HG03280 (cell line): ENCODE data around the gene EHMT1.
"Not testable (repeated sequence)": the region's sequence is repeated elsewhere in the genome, so short reads cannot be mapped to it uniquely, and the experiment has no call there.

Experiments used
- ATAC-seq: cut with Tn5 transposase; IDR thresholded peaks from one replicate; pipeline ENCODE4 v1.9.1; 2021; ENCODE audit warnings: mild to moderate bottlenecking, moderate library complexity; ENCODE audit not compliant: unreplicated experiment

Gene EHMT1

GRCh38 chr9:137715866-137716693, 97.3 kb downstream of the EHMT1 start:
- ATAC-seq = not testable (repeated sequence)

DNA sequence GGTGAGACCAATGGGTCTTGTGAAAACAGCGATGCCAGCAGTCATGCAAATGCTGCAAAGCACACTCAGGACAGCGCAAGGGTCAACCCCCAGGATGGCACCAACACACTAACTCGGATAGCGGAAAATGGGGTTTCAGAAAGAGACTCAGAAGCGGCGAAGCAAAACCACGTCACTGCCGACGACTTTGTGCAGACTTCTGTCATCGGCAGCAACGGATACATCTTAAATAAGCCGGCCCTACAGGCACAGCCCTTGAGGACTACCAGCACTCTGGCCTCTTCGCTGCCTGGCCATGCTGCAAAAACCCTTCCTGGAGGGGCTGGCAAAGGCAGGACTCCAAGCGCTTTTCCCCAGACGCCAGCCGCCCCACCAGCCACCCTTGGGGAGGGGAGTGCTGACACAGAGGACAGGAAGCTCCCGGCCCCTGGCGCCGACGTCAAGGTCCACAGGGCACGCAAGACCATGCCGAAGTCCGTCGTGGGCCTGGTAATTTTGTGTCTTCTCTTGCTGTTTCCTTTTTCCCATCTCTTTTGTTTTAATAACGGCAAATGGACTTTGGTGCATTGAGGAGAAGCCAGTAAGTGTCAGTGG, 98.0 kb downstream of the EHMT1 start:
- ATAC-seq = no peak

DNA sequence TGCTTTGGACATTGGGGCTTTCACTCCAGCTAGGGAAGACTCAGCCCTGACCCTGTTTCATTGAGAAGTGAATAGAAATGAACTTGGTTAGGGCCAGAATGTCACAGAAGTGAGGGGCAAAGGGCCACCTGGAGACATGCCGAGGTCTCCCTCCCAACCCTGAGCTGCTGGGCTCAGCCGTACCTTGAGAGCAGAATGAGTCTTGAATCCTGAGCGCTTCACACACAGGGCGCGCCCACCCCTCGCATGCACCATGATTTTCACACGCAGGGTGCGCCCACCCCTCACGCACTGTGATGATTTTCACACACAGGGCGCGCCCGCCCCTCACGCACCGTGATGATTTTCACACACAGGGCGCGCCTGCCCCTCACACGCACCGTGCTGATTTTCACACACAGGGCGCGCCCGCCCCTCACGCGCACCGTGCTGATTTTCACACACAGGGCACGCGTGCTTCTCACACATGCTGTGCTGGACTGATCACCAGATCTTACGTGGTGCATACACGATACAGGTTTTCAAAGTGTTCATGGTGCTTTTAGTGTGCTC, 99.0 kb downstream of the EHMT1 start:
- no peak for ATAC-seq

DNA sequence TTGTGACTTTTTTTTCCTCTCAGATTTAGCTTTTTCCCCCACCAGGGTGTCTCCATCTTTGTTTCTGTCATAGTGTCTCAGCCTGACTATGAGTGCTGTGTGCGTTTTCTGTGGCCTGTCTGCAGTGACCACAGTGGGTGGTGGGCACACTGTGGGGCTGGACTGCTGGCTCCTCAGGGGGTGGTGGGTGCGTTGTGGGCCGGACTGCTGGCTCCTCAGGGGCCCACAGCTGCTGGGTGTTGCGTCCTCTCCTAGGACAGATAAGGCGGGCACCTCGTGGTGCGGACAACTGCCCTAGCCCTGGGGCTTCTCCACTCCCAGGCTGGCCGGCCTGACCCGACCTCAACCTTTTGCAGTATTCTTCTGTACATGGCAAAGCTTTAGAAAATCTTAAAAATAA, 100.4 kb downstream of the EHMT1 start:
- ATAC-seq = no peak

- ATAC-seq = no peak
Observed at GRCh38 chr9:137720571-137721110, 101.8 kb downstream of the EHMT1 start.

GRCh38 chr9:137721479-137721878, 102.7 kb downstream of the EHMT1 start:
- ATAC-seq = no peak

GRCh38 chr9:137721899-137722298, 103.1 kb downstream of the EHMT1 start:
- ATAC-seq = no peak

GRCh38 chr9:137722481-137722880, 103.7 kb downstream of the EHMT1 start:
- ATAC-seq = no peak

- not testable (repeated sequence) for ATAC-seq
Observed at GRCh38 chr9:137723356-137723755, 104.6 kb downstream of the EHMT1 start.

DNA sequence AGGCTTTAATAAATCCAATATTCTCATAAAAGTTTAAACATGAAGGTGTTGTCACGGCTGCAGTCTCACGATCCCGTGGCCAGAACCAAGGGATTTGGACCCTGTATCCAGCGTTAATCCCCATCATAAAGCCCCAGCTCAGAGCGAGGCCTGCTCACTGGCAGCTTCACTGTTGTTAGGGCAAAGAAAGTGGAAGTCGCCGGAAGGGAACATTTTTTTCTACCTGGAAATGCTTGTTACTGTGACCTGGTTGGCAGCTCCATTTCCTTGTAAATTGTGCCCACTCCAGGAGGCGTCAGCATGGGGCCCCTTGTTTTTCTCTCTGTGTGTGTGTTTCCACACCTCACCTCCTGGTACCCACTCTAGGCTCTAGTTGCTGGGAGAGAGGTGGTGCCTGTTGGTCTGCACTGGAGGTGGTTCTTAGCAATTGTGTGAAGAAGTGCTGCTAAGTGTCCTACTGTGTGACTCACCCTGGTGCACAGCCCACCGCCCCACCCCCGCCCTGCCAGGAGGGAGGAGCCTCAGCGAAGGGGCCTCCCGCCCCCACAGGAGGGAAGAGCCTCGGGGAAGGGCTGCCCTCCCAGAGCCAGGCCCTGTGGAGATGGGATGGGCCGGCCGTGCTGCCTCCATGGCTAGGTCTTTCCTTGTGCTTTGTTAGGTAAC, 105.1 kb downstream of the EHMT1 start:
- no peak for ATAC-seq

GRCh38 chr9:137724818-137725240, 106.0 kb downstream of the EHMT1 start:
- ATAC-seq = no peak

GRCh38 chr9:137725598-137725997, 106.8 kb downstream of the EHMT1 start:
- ATAC-seq = no peak

- ATAC-seq = peak; percentile 83
Observed at GRCh38 chr9:137726336-137726735, 107.5 kb downstream of the EHMT1 start.

DNA sequence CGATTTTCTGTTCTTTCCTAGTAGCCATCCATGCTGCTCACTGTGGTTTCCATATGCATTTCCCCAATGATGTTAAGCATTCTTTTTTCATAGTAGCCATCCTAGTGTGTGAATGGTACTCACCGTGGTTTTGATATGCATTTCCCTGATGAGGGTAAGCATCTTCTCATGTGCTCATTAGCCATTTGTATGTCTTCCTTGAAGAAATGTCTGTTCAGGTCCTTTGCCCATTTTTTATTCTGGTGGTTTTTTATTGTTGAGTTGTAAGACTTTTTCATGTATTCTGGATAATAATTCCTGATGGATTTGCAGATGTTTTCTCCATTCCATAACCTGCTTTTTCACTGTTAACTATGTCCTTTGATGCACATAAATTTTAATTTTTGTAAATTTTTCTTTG, 108.0 kb downstream of the EHMT1 start:
- no peak for ATAC-seq

DNA sequence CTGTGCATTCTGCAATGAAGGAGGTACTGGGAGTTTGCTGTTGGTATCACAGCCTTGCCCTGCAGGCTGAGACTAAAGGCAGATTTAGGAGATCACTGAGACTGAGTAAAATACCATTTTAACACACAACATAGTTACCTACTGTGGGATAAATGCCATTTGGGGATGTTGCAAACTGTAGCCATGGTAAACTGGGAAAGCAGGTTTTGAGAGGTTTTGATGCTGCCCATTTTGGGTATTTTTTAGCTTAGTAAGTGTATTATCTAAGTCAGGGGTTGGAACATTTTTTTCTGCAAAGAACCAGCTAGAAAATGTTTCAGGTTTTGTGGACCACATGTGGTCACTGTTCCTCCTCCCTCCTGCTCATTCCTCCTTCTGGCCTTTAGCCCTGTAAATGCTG, 108.9 kb downstream of the EHMT1 start:
- ATAC-seq = no peak

DNA sequence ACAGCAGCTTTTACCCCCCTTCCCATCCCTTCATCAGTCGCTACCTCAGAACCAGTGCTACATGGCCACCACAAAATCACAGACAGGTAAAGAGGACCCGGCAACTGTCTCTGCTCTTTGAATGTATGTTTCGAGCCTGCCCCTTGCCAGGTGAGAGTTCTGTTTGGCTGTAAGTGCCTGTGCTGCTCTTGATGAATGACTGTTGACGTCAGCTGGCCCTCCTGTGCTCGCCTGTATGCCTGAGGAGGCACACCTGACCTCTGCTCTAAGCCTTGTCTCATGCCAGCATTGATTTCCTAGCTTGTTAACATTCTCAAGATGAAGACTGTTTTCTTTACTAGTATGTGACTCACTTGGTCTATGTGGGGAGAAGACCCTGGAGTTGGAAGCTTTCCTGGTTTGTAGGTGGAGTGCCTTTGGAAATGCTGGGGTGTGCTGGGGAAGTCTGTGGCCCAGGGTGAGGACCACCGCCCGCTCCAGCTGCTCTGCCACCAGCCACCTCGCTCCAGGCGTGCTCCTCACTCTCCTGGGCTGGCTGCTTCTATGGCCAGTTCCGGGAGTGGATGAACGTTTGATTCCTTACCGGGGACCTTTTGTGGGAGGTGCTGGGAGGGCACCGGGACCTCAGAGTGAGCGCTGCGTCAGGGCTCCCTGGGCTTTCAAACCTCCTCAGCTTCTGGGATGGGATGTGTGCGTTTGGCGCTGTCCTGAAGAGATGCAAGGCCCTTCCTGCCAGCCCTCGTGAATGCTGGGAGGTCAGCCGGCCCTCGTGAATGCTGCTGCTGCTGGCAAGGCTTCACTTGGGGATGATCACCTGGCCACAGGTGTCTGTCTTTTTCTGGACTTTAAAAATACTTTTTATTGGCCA, 109.9 kb downstream of the EHMT1 start:
- no peak for ATAC-seq

- ATAC-seq = no peak
Observed at GRCh38 chr9:137731216-137731946, 112.6 kb downstream of the EHMT1 start.

GRCh38 chr9:137731947-137732813, 113.4 kb downstream of the EHMT1 start:
- no peak for ATAC-seq

- no peak for ATAC-seq
Observed at GRCh38 chr9:137733429-137733828, 114.6 kb downstream of the EHMT1 start.
